Measurements from ENCODE around the gene ADO.

The ADO gene

GRCh38 chr10:62817766-62818425 lies 13.4 kb downstream of the ADO start:
- peak; percentile 74 to 78 for DNase-seq (ENCODE audit: low read depth in 2 of 2)
- H3K4me3 ChIP-seq (replicated peaks in 1 of 2; ENCODE audit: low read depth in 2 of 2, low read length in 2 of 2) = peak overlapping the region; percentile 60 to 70
- TF ChIP-seq, protein P1, sequence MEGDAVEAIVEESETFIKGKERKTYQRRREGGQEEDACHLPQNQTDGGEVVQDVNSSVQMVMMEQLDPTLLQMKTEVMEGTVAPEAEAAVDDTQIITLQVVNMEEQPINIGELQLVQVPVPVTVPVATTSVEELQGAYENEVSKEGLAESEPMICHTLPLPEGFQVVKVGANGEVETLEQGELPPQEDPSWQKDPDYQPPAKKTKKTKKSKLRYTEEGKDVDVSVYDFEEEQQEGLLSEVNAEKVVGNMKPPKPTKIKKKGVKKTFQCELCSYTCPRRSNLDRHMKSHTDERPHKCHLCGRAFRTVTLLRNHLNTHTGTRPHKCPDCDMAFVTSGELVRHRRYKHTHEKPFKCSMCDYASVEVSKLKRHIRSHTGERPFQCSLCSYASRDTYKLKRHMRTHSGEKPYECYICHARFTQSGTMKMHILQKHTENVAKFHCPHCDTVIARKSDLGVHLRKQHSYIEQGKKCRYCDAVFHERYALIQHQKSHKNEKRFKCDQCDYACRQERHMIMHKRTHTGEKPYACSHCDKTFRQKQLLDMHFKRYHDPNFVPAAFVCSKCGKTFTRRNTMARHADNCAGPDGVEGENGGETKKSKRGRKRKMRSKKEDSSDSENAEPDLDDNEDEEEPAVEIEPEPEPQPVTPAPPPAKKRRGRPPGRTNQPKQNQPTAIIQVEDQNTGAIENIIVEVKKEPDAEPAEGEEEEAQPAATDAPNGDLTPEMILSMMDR (IDR thresholded peaks at IDR 0.05; ENCODE audit: low read depth, low read length) = peak; percentile 35

GRCh38 chr10:62818426-62819011 lies 14.0 kb downstream of the ADO start:
- TF ChIP-seq, protein P1 (IDR thresholded peaks at IDR 0.05; ENCODE audit: low read depth, low read length) = no peak
- peak overlapping the region; percentile 28 to 70 for H3K4me3 ChIP-seq (replicated peaks in 1 of 2; ENCODE audit: low read depth in 2 of 2, low read length in 2 of 2)
- peak; percentile 9 to 42 for DNase-seq (ENCODE audit: low read depth in 2 of 2)

GRCh38 chr10:62819141-62819920 lies 14.8 kb downstream of the ADO start:
- H3K4me3 ChIP-seq (replicated peaks in 1 of 2; ENCODE audit: low read depth in 2 of 2, low read length in 2 of 2) = no peak overlapping the region
- TF ChIP-seq, protein P1 (IDR thresholded peaks at IDR 0.05; ENCODE audit: low read depth, low read length) = no peak
- DNase-seq (ENCODE audit: low read depth in 2 of 2) = peak in 1 of 2 donors; percentile 26

GRCh38 chr10:62820586-62820985 lies 16.1 kb downstream of the ADO start:
- no peak for DNase-seq (ENCODE audit: low read depth in 2 of 2)
- no peak overlapping the region for H3K4me3 ChIP-seq (replicated peaks in 1 of 2; ENCODE audit: low read depth in 2 of 2, low read length in 2 of 2)
- TF ChIP-seq, protein P1 (IDR thresholded peaks at IDR 0.05; ENCODE audit: low read depth, low read length) = no peak

- no peak for DNase-seq (ENCODE audit: low read depth in 2 of 2)
- TF ChIP-seq, protein P1 (IDR thresholded peaks at IDR 0.05; ENCODE audit: low read depth, low read length) = no peak
- no peak overlapping the region for H3K4me3 ChIP-seq (replicated peaks in 1 of 2; ENCODE audit: low read depth in 2 of 2, low read length in 2 of 2)
Observed at GRCh38 chr10:62826273-62826672, 21.8 kb downstream of the ADO start.

- TF ChIP-seq, protein P1 (IDR thresholded peaks at IDR 0.05; ENCODE audit: low read depth, low read length) = no peak
- H3K4me3 ChIP-seq (replicated peaks in 1 of 2; ENCODE audit: low read depth in 2 of 2, low read length in 2 of 2) = no peak overlapping the region
- no peak for DNase-seq (ENCODE audit: low read depth in 2 of 2)
Observed at GRCh38 chr10:62829622-62830021, 25.1 kb downstream of the ADO start.
